ENCODE measurements around the gene PTPN22. TPM values are rescaled to one million over a fixed set of nuclear protein-coding genes. Genes with fewer than 3 reads are reported as not detected.

PTPN22 gene
- total and polyA plus RNA-seq, 9 donors, result 0.24 to 4.2 (median 1.6) TPM

- WGBS, 3 donors, result 3 to 33% (median 5%) methylated on average over 1 of the region's 1 CpG
- no peaks in the 10 kb centered on the region for H3K36me3 ChIP-seq
- H3K27me3 ChIP-seq, result no peaks in the 10 kb centered on the region
- DNase-seq, result no peak
- no peak overlapping the region for H3K27ac ChIP-seq
- no peak overlapping the region for H3K4me3 ChIP-seq
- no peaks in the 10 kb centered on the region for H3K9me3 ChIP-seq
- no peak for TF ChIP-seq EP300 (IDR thresholded peaks at IDR 0.05)
- TF ChIP-seq POLR2A (IDR thresholded peaks at IDR 0.05), result no peak
- TF ChIP-seq CTCF (IDR thresholded peaks at IDR 0.05), result no peak
- intact Hi-C loops (cut with DNase I), result no loop called here
- peaks cover 6% of the 10 kb centered on the region for H3K4me1 ChIP-seq (ENCODE audit: insufficient read depth)
Observed at GRCh38 chr1:113770031-113770430, 101.5 kb downstream of the PTPN22 start.

GRCh38 chr1:113769601-113769970, 101.9 kb downstream of the PTPN22 start:
- H3K9me3 ChIP-seq, result no peaks in the 10 kb centered on the region
- H3K27ac ChIP-seq, result no peak overlapping the region
- no peaks in the 10 kb centered on the region for H3K36me3 ChIP-seq
- H3K4me3 ChIP-seq, result no peak overlapping the region
- H3K4me1 ChIP-seq (ENCODE audit: insufficient read depth), result peaks cover 6% of the 10 kb centered on the region
- TF ChIP-seq CTCF (IDR thresholded peaks at IDR 0.05) (no peak), EP300 (IDR thresholded peaks at IDR 0.05) (no peak), POLR2A (IDR thresholded peaks at IDR 0.05) (no peak)
- DNase-seq, result no peak
- H3K27me3 ChIP-seq, result no peaks in the 10 kb centered on the region
- intact Hi-C loops (cut with DNase I), result loop anchor here in 1 of 4 donors (1.0 kb wide), 1 partner anchor 20 kb away; no protein-coding TSS in a partner anchor

- H3K27me3 ChIP-seq, result no peaks in the 10 kb centered on the region
- H3K36me3 ChIP-seq, result no peaks in the 10 kb centered on the region
- TF ChIP-seq CTCF (IDR thresholded peaks at IDR 0.05) (no peak), POLR2A (IDR thresholded peaks at IDR 0.05) (no peak), EP300 (IDR thresholded peaks at IDR 0.05) (no peak)
- 41 to 90% (median 75%) methylated on average over 1 of the region's 1 CpG for WGBS, 3 donors
- no peaks in the 10 kb centered on the region for H3K9me3 ChIP-seq
- intact Hi-C loops (cut with DNase I), result loop anchor here in 1 of 4 donors (1.0 kb wide), 1 partner anchor 20 kb away; no protein-coding TSS in a partner anchor
- H3K27ac ChIP-seq, result no peak overlapping the region
- H3K4me1 ChIP-seq (ENCODE audit: insufficient read depth), result peaks cover 6% of the 10 kb centered on the region
- no peak overlapping the region for H3K4me3 ChIP-seq
- no peak for DNase-seq
Observed at GRCh38 chr1:113768916-113769600, 102.5 kb downstream of the PTPN22 start.

GRCh38 chr1:113765306-113766230, 105.9 kb downstream of the PTPN22 start:
- Histone ChIP-seq H3K36me3 (no peaks in the 10 kb centered on the region), H3K4me3 (no peak overlapping the region), H3K27me3 (no peaks in the 10 kb centered on the region), H3K9me3 (no peaks in the 10 kb centered on the region), H3K27ac (no peak overlapping the region), H3K4me1 (ENCODE audit: insufficient read depth) (peaks cover 3% of the 10 kb centered on the region)
- TF ChIP-seq POLR2A (IDR thresholded peaks at IDR 0.05) (no peak), CTCF (IDR thresholded peaks at IDR 0.05) (no peak), EP300 (IDR thresholded peaks at IDR 0.05) (no peak)
- intact Hi-C loops (cut with DNase I), result no loop called here
- DNase-seq, result no peak
- WGBS, 3 donors, result 78 to 91% (median 89%) methylated on average over 2 of the region's 2 CpGs

Other genes starting within 250 kb of the PTPN22 start
- gene PHTF1, start 112.2 kb downstream of the PTPN22 start, total RNA-seq, result 10 to 100 TPM in 3 of 7 donors, 1 to 10 TPM in 4; 6.6 to 28.6 (median 9.7) TPM
- 10 to 100 TPM in 1 of 2 donors, 1 to 10 TPM in 1; 4.5 to 10.8 TPM for gene PHTF1, start 112.2 kb downstream of the PTPN22 start, polyA plus RNA-seq
- 10 to 100 TPM; 28.1 to 36.1 (median 30.8) TPM for gene RSBN1, start 59.2 kb downstream of the PTPN22 start, total RNA-seq
- gene RSBN1, start 59.2 kb downstream of the PTPN22 start, polyA plus RNA-seq, result 10 to 100 TPM; 10.5 to 15.6 TPM
- gene BCL2L15, start 15.9 kb upstream of the PTPN22 start, total RNA-seq, result 1 to 10 TPM in 3 of 7 donors, under 1 TPM in 4; 0.18 to 6.7 (median 0.88) TPM
- gene BCL2L15, start 15.9 kb upstream of the PTPN22 start, polyA plus RNA-seq, result under 1 TPM; 0.21 to 0.40 TPM
- 10 to 100 TPM; 14.4 to 23.3 (median 16.9) TPM for gene AP4B1, start 33.1 kb upstream of the PTPN22 start, total RNA-seq
- gene AP4B1, start 33.1 kb upstream of the PTPN22 start, polyA plus RNA-seq, result 10 to 100 TPM; 15.2 to 23.7 TPM
- 1 to 10 TPM; 2.4 to 6.8 (median 5.0) TPM for gene DCLRE1B, start 33.6 kb upstream of the PTPN22 start, total RNA-seq
- 1 to 10 TPM; 3.6 to 7.1 TPM for gene DCLRE1B, start 33.6 kb upstream of the PTPN22 start, polyA plus RNA-seq
- 10 to 100 TPM; 35.5 to 77.0 (median 68.3) TPM for gene HIPK1, start 57.6 kb upstream of the PTPN22 start, total RNA-seq
- gene HIPK1, start 57.6 kb upstream of the PTPN22 start, polyA plus RNA-seq, result 10 to 100 TPM; 17.5 to 46.9 TPM
- 100 to 1,000 TPM in 5 of 7 donors, 10 to 100 TPM in 2; 69.7 to 157 (median 119) TPM for gene OLFML3, start 107.8 kb upstream of the PTPN22 start, total RNA-seq
- 100 to 1,000 TPM; 139 to 240 TPM for gene OLFML3, start 107.8 kb upstream of the PTPN22 start, polyA plus RNA-seq